HUES6 (cell line): Measurements from ENCODE around the gene AP5S1.
A peak's percentile ranks its signal among the peaks of the same experiment; 100 is the strongest.
"Not testable (repeated sequence)": the region's sequence is repeated elsewhere in the genome, so short reads cannot be mapped to it uniquely, and the experiment has no call there.

Experiments
- H3K27ac ChIP-seq: 2 replicates; pipeline ENCODE4 v1.7.0; 2013; ENCODE audit warnings: low read depth, mild to moderate bottlenecking, low read length, inconsistent platforms
- H3K27me3 ChIP-seq: 2 replicates; pipeline ENCODE4 v1.6.1; 2013; ENCODE audit warnings: low read length; ENCODE audit not compliant: control insufficient read depth, insufficient read depth
- H3K36me3 ChIP-seq: 2 replicates; pipeline ENCODE4 v1.6.1; 2013; ENCODE audit warnings: low read length; ENCODE audit not compliant: control insufficient read depth, insufficient read depth
- H3K4me1 ChIP-seq: 2 replicates; pipeline ENCODE4 v1.6.1; 2013; ENCODE audit warnings: low read length; ENCODE audit not compliant: control insufficient read depth, insufficient read depth
- H3K4me3 ChIP-seq: 2 replicates; pipeline ENCODE4 v1.5.1; 2013; ENCODE audit warnings: low read depth, low read length
- H3K9ac ChIP-seq: one replicate; pipeline ENCODE4 v1.6.1; 2013; ENCODE audit warnings: mild to moderate bottlenecking, low read length
- H3K9me3 ChIP-seq: 2 replicates; pipeline ENCODE4 v1.6.1; 2013; ENCODE audit warnings: low read depth, low read length; ENCODE audit not compliant: control insufficient read depth, insufficient read depth

Gene AP5S1

GRCh38 chr20:3783511-3784195 lies 36.7 kb upstream of the AP5S1 start:
- Histone ChIP-seq H3K27ac (no peak overlapping the region), H3K4me3 (no peak overlapping the region), H3K27me3 (peaks cover 41% of the 10 kb centered on the region), H3K9me3 (no peaks in the 10 kb centered on the region), H3K36me3 (peaks cover 5% of the 10 kb centered on the region), H3K4me1 (peaks cover 12% of the 10 kb centered on the region; the same call in 1 of the 2 replicates), H3K9ac (no peak overlapping the region)

- no peaks in the 10 kb centered on the region for H3K9me3 ChIP-seq
- H3K27ac ChIP-seq = no peak overlapping the region
- H3K36me3 ChIP-seq = peaks cover 5% of the 10 kb centered on the region
- H3K9ac ChIP-seq = no peak overlapping the region
- H3K4me3 ChIP-seq = no peak overlapping the region
- peaks cover 35% of the 10 kb centered on the region for H3K27me3 ChIP-seq
- peaks cover 10% of the 10 kb centered on the region; the same call in 1 of the 2 replicates for H3K4me1 ChIP-seq
Observed at GRCh38 chr20:3784216-3784853, 36.0 kb upstream of the AP5S1 start.

- Histone ChIP-seq H3K27ac (no peak overlapping the region), H3K9me3 (no peaks in the 10 kb centered on the region), H3K4me3 (0 out of 2 replicates have a peak overlapping the region, but pooled peaks have one; percentile 80), H3K4me1 (peaks cover 10% of the 10 kb centered on the region; the same call in 1 of the 2 replicates), H3K36me3 (peaks cover 5% of the 10 kb centered on the region), H3K27me3 (peaks cover 29% of the 10 kb centered on the region), H3K9ac (no peak overlapping the region)
Observed at GRCh38 chr20:3784863-3785239, 35.5 kb upstream of the AP5S1 start.

DNA sequence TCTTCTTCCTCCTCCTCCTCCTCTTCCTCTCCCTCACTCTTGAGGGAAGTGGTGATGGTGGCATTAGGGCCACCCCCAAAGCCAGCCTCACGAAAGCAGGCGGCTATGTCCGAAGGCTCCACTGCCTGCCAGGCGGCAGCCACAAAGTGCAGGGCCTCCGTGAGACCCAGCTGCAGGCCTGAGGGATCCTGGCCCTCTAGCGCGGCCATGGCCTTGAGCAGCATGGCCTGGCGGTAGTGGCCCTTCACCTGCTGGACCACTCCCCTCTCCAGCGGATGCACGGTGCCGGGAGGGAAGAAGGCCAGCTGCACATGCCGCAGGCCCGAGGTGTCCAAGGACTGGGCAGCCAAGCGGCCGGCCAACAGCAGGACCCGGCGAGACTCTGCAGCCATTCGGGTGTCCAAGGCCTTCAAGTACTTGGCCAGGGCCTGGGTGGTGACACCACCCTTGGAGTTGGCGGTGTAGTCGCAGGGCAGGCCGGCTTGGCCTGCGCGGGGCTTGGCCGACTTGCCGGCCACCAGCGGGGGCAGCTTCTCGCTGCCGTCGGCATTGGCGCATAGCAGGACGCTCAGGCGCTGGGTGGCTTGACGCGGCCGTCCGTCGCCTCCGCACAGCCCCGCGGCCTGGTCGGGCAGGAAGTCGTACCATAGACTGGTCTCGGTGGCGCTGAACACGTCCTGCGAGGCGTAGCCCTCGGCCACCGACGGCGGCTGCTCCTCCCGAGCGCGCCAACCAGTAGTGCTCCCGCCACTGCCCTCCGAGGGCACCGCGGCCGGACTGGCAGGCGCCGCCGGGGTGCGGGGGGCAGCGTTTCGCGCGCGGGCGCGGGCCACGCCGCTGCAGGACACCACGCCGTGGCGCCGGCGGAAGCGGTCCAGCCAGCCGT lies 34.9 kb upstream of the AP5S1 start:
- Histone ChIP-seq H3K9ac (peak overlapping the region; percentile 83), H3K27ac (no peak overlapping the region), H3K9me3 (no peaks in the 10 kb centered on the region), H3K4me1 (peaks cover 10% of the 10 kb centered on the region; the same call in 1 of the 2 replicates), H3K27me3 (peaks cover 23% of the 10 kb centered on the region), H3K4me3 (peak overlapping the region; percentile 80), H3K36me3 (peaks cover 5% of the 10 kb centered on the region)

- Histone ChIP-seq H3K27me3 (peaks cover 17% of the 10 kb centered on the region), H3K4me3 (peak overlapping the region; percentile 80), H3K4me1 (peaks cover 10% of the 10 kb centered on the region; the same call in 1 of the 2 replicates), H3K9ac (peak overlapping the region; percentile 83), H3K27ac (no peak overlapping the region), H3K36me3 (peaks cover 5% of the 10 kb centered on the region), H3K9me3 (no peaks in the 10 kb centered on the region)
Observed at GRCh38 chr20:3786126-3786484, 34.2 kb upstream of the AP5S1 start.

GRCh38 chr20:3786665-3787323 lies 33.6 kb upstream of the AP5S1 start, which contains the start of gene CENPB:
Gene CENPB, minus strand, starts transcription at chr20:3786740. Its CDS starts 257 bp downstream, at chr20:3786483.
- H3K9me3 ChIP-seq = no peaks in the 10 kb centered on the region
- H3K36me3 ChIP-seq = peaks cover 5% of the 10 kb centered on the region
- H3K4me1 ChIP-seq = peaks cover 10% of the 10 kb centered on the region; the same call in 1 of the 2 replicates
- peak within 1 kb of the TSS; percentile 83 for H3K9ac ChIP-seq
- peak within 1 kb of the TSS; percentile 80 for H3K4me3 ChIP-seq
- H3K27ac ChIP-seq = no peak within 1 kb of the TSS
- H3K27me3 ChIP-seq = peaks cover 16% of the 10 kb centered on the region

GRCh38 chr20:3787324-3788014 lies 32.9 kb upstream of the AP5S1 start:
- peaks cover 10% of the 10 kb centered on the region; the same call in 1 of the 2 replicates for H3K4me1 ChIP-seq
- no peaks in the 10 kb centered on the region for H3K9me3 ChIP-seq
- H3K27ac ChIP-seq = no peak overlapping the region
- H3K27me3 ChIP-seq = peaks cover 16% of the 10 kb centered on the region
- peak overlapping the region; percentile 49 for H3K4me3 ChIP-seq
- peaks cover 5% of the 10 kb centered on the region for H3K36me3 ChIP-seq
- no peak overlapping the region for H3K9ac ChIP-seq

DNA sequence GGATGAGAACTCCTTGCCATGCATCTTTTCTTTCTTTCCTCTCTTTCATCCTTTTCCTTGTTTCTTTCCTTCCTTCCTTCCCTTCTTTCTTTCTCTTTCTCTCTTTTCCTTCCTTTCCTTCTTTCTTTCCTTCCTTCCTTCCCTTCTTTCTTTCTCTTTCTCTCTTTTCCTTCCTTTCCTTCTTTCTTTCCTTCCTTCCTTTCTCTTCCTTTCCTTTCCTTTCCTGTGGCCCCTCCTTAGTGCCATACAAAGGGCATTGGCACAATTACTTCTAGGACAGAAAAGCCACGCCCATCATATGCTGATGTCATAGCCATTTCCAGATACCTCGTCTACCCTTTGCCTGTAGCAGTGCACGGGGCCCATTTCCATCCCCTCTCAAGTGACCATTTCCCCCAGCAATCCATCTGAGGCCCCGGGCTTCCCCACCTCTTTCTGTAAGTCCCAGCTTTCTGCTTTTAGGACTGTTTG lies 31.6 kb upstream of the AP5S1 start:
- Histone ChIP-seq H3K4me1 (peaks cover 10% of the 10 kb centered on the region; the same call in 1 of the 2 replicates), H3K9me3 (no peaks in the 10 kb centered on the region), H3K4me3 (no peak overlapping the region), H3K27ac (no peak overlapping the region), H3K9ac (no peak overlapping the region), H3K36me3 (peaks cover 5% of the 10 kb centered on the region), H3K27me3 (peaks cover 16% of the 10 kb centered on the region)

- H3K27ac ChIP-seq, H3K4me3 ChIP-seq, H3K9ac ChIP-seq, H3K9me3 ChIP-seq, H3K36me3 ChIP-seq: not testable (repeated sequence)
- Histone ChIP-seq H3K4me1 (peaks cover 10% of the 10 kb centered on the region; the same call in 1 of the 2 replicates), H3K27me3 (peaks cover 16% of the 10 kb centered on the region)
Observed at GRCh38 chr20:3789201-3789600, 31.1 kb upstream of the AP5S1 start.

- H3K36me3 ChIP-seq, H3K27ac ChIP-seq, H3K27me3 ChIP-seq, H3K9ac ChIP-seq, H3K4me3 ChIP-seq, H3K9me3 ChIP-seq: not testable (repeated sequence)
- peaks cover 25% of the 10 kb centered on the region for H3K4me1 ChIP-seq
Observed at GRCh38 chr20:3794168-3794567, 26.2 kb upstream of the AP5S1 start.
